ENCODE results near the gene MBNL1. TPM values are rescaled to one million over a fixed set of nuclear protein-coding genes. Genes with fewer than 3 reads are reported as not detected.

Gene MBNL1
- total RNA-seq, 1 experiment from 2014 or later: 200 TPM

DNA sequence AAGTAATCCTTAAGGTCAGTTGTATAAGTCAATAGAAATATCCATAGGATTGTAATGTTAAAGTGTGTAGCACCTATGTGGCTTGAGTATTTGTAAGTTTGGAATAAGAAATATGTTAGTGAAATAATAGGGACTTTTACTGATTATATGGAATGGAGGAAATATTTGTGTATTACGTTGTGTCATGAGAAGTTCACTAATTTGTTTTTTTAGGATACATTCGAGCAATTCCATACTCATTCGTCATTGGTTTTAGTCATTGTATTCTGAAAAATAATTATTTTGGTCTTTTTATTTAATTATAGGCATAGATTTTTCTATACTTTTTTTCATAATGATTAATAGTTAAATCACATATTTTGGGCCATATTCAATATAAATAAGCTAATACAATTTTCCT, 21.0 kb downstream of the MBNL1 start (continued):
- TF ChIP-seq CTCF (IDR thresholded peaks at IDR 0.05 in 2 of 3, conservative IDR thresholded peaks at IDR 0.05 in 1 of 3; ENCODE audit: borderline replicate concordance in 1 of 3, insufficient read depth in 1 of 3, low read depth in 2 of 3, low read length in 2 of 3) (no peak), ZNF274 (IDR thresholded peaks at IDR 0.05; ENCODE audit: low read depth, low read length) (no peak), ZFX (IDR thresholded peaks at IDR 0.05) (no peak), ATF3 (IDR thresholded peaks at IDR 0.05) (no peak), RAD21 (IDR thresholded peaks at IDR 0.05; ENCODE audit: low read depth) (no peak), CBX3 (IDR thresholded peaks at IDR 0.05; ENCODE audit: low read depth) (no peak), ELF1 (IDR thresholded peaks at IDR 0.05; ENCODE audit: borderline replicate concordance, low read depth) (no peak), SP1 (IDR thresholded peaks at IDR 0.05; ENCODE audit: low read depth) (no peak)
- TF ChIP-seq, protein P1, sequence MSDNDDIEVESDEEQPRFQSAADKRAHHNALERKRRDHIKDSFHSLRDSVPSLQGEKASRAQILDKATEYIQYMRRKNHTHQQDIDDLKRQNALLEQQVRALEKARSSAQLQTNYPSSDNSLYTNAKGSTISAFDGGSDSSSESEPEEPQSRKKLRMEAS (IDR thresholded peaks at IDR 0.05): no peak

GRCh38 chr3:152290374-152290773, 21.6 kb downstream of the MBNL1 start:
- H3K79me2 ChIP-seq (ENCODE audit: insufficient read depth, low read length): peaks cover 97% of the 10 kb centered on the region
- no peak overlapping the region for H3K9ac ChIP-seq (ENCODE audit: low read length)
- no peaks in the 10 kb centered on the region for H3K9me3 ChIP-seq (ENCODE audit: control insufficient read depth in 1 of 2, insufficient read depth in 1 of 2, low read depth in 1 of 2, low read length in 2 of 2)
- no peaks in the 10 kb centered on the region for H3K9me2 ChIP-seq (ENCODE audit: insufficient read depth)
- H3K4me2 ChIP-seq (ENCODE audit: low read length): no peak overlapping the region
- no peaks in the 10 kb centered on the region for H3K27me3 ChIP-seq (ENCODE audit: insufficient read depth, low read length)
- peaks cover 6 to 23% of the 10 kb centered on the region in 2 experiments; a peak in 3 of 4 replicates for H3K4me1 ChIP-seq (ENCODE audit: control insufficient read depth in 1 of 2, insufficient read depth in 2 of 2, low read length in 2 of 2)
- ChIA-PET POLR2A (no interaction called here), RAD21 (ENCODE audit: low non-redundant PET in 1 of 2, low total read pairs in 2 of 2, uncharacterized antibody in 2 of 2, unreplicated experiment in 2 of 2) (no interaction called here), CTCF (no interaction called here)
- no peak overlapping the region for H2AFZ ChIP-seq (ENCODE audit: low read depth, low read length, poor library complexity, severe bottlenecking)
- peaks cover 16% of the 10 kb centered on the region; the same call in 1 of the 2 replicates for H4K20me1 ChIP-seq (ENCODE audit: insufficient read depth)
- no peak for ATAC-seq
- no peak overlapping the region for H3K4me3 ChIP-seq (replicated peaks in 1 of 2; ENCODE audit: low read depth in 1 of 2, low read length in 2 of 2)
- intact Hi-C loops (cut with micrococcal nuclease): no loop called here
- no peaks in the 10 kb centered on the region for H3K36me3 ChIP-seq (ENCODE audit: control insufficient read depth in 1 of 2, insufficient read depth in 2 of 2, low read length in 2 of 2)
- no peak for DNase-seq (ENCODE audit: low read depth, low spot score)
- BruUV-seq (replicated peaks): no TSS peak
- H3K27ac ChIP-seq (ENCODE audit: low read depth, low read length): no peak overlapping the region
- TF ChIP-seq YY1 (IDR thresholded peaks at IDR 0.05; ENCODE audit: extremely low read depth, insufficient replicate concordance, low read depth, low read length) (no peak), ELF1 (IDR thresholded peaks at IDR 0.05; ENCODE audit: borderline replicate concordance, low read depth) (no peak), CEBPB (IDR thresholded peaks at IDR 0.05; ENCODE audit: low read depth) (no peak), ZFX (IDR thresholded peaks at IDR 0.05) (no peak), SP1 (IDR thresholded peaks at IDR 0.05; ENCODE audit: low read depth) (no peak), EGR1 (IDR thresholded peaks at IDR 0.05; ENCODE audit: low read depth) (no peak), ATF3 (IDR thresholded peaks at IDR 0.05) (no peak), EZH2 (IDR thresholded peaks at IDR 0.05) (no peak), SRF (IDR thresholded peaks at IDR 0.05; ENCODE audit: low read depth) (no peak)
- TF ChIP-seq, protein P2, sequence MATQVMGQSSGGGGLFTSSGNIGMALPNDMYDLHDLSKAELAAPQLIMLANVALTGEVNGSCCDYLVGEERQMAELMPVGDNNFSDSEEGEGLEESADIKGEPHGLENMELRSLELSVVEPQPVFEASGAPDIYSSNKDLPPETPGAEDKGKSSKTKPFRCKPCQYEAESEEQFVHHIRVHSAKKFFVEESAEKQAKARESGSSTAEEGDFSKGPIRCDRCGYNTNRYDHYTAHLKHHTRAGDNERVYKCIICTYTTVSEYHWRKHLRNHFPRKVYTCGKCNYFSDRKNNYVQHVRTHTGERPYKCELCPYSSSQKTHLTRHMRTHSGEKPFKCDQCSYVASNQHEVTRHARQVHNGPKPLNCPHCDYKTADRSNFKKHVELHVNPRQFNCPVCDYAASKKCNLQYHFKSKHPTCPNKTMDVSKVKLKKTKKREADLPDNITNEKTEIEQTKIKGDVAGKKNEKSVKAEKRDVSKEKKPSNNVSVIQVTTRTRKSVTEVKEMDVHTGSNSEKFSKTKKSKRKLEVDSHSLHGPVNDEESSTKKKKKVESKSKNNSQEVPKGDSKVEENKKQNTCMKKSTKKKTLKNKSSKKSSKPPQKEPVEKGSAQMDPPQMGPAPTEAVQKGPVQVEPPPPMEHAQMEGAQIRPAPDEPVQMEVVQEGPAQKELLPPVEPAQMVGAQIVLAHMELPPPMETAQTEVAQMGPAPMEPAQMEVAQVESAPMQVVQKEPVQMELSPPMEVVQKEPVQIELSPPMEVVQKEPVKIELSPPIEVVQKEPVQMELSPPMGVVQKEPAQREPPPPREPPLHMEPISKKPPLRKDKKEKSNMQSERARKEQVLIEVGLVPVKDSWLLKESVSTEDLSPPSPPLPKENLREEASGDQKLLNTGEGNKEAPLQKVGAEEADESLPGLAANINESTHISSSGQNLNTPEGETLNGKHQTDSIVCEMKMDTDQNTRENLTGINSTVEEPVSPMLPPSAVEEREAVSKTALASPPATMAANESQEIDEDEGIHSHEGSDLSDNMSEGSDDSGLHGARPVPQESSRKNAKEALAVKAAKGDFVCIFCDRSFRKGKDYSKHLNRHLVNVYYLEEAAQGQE (IDR thresholded peaks at IDR 0.05; ENCODE audit: low read depth): no peak
- TF ChIP-seq, protein P3, sequence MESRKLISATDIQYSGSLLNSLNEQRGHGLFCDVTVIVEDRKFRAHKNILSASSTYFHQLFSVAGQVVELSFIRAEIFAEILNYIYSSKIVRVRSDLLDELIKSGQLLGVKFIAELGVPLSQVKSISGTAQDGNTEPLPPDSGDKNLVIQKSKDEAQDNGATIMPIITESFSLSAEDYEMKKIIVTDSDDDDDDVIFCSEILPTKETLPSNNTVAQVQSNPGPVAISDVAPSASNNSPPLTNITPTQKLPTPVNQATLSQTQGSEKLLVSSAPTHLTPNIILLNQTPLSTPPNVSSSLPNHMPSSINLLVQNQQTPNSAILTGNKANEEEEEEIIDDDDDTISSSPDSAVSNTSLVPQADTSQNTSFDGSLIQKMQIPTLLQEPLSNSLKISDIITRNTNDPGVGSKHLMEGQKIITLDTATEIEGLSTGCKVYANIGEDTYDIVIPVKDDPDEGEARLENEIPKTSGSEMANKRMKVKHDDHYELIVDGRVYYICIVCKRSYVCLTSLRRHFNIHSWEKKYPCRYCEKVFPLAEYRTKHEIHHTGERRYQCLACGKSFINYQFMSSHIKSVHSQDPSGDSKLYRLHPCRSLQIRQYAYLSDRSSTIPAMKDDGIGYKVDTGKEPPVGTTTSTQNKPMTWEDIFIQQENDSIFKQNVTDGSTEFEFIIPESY (IDR thresholded peaks at IDR 0.05; ENCODE audit: extremely low read depth, insufficient replicate concordance, low read length): no peak
